IMR-90 (cell line): ENCODE measurements around the gene RHEX. TPM values are rescaled to one million over a fixed set of nuclear protein-coding genes. Genes with fewer than 3 reads are reported as not detected.

Experiments
- ATAC-seq: fragments of 200-7000 bp; cut with Tn5 transposase; 2 replicates; pipeline ENCODE4 v1.9.1; 2020; ENCODE audit warnings: low read depth, mild to moderate bottlenecking, moderate library complexity
- BruUV-seq: library from RNA; stranded (reverse); fragments of 400-500 nt; replicated peaks from 2 replicates; lab custom pipeline; 2021; lab: Mats Ljungman, UMichigan
- CTCF ChIA-PET: fragments of 300-600 bp; formaldehyde crosslinking; extraction: SDS; loops from one replicate; lab custom pipeline; 2021; ENCODE audit warnings: antibody characterized with exemption; lab: Yijun Ruan, JAX
- POLR2A ChIA-PET: fragments of 300-600 bp; sonication (Branson Sonifier 250); formaldehyde crosslinking; loops from one replicate; lab custom pipeline; 2022; ENCODE audit warnings: antibody characterized with exemption; ENCODE audit not compliant: unreplicated experiment; lab: Charles Lee
- DNase-seq: peaks from one replicate; pipeline ENCODE4 v3.0.0; 2013
- H2AFZ ChIP-seq: replicated peaks from 2 replicates; pipeline ENCODE3; 2013; ENCODE audit warnings: low read length, mild to moderate bottlenecking; ENCODE audit not compliant: poor library complexity
- H2AK5ac ChIP-seq: 2 replicates; pipeline ENCODE4 v1.6.1; 2013; ENCODE audit warnings: low read depth, low read length, inconsistent platforms
- H2AK9ac ChIP-seq: replicated peaks from 2 replicates; pipeline ENCODE3; 2013; ENCODE audit warnings: mild to moderate bottlenecking, low read depth, low read length, moderate library complexity; ENCODE audit not compliant: poor library complexity
- H2BK120ac ChIP-seq: 2 replicates; pipeline ENCODE4 v1.6.1; 2013; ENCODE audit warnings: low read depth, low read length, inconsistent platforms
- H2BK15ac ChIP-seq: 3 replicates; pipeline ENCODE4 v1.6.1; 2013; ENCODE audit warnings: low read depth, low read length, inconsistent platforms
- H2BK20ac ChIP-seq: 2 replicates; pipeline ENCODE4 v1.6.1; 2013; ENCODE audit warnings: low read depth, mild to moderate bottlenecking, inconsistent platforms, low read length, moderate library complexity
- H2BK5ac ChIP-seq: 2 replicates; pipeline ENCODE4 v1.6.1; 2013; ENCODE audit warnings: mild to moderate bottlenecking, low read depth, low read length, inconsistent platforms; ENCODE audit not compliant: poor library complexity, severe bottlenecking
- H3K14ac ChIP-seq: replicated peaks from 2 replicates; pipeline ENCODE4 v1.6.1; 2013; ENCODE audit warnings: low read depth, low read length, inconsistent platforms
- H3K18ac ChIP-seq: 2 replicates; pipeline ENCODE4 v1.6.1; 2013; ENCODE audit warnings: low read depth, low read length, control low read depth
- H3K23ac ChIP-seq: 2 replicates; pipeline ENCODE4 v1.6.1; 2013; ENCODE audit warnings: low read depth, low read length, inconsistent platforms
- H3K27ac ChIP-seq: 2 replicates; pipeline ENCODE4 v1.5.1; 2013; ENCODE audit warnings: mild to moderate bottlenecking, control low read depth, low read length; ENCODE audit not compliant: insufficient read depth
- H3K27me3 ChIP-seq: 2 replicates; pipeline ENCODE4 v1.6.1; 2013; ENCODE audit warnings: low read length; ENCODE audit not compliant: control insufficient read depth, insufficient read depth
- H3K36me3 ChIP-seq: 2 replicates; pipeline ENCODE4 v1.6.1; 2013; ENCODE audit warnings: low read length, mixed read lengths; ENCODE audit not compliant: control insufficient read depth, insufficient read depth
- H3K4ac ChIP-seq: 2 replicates; pipeline ENCODE4 v1.6.1; 2013; ENCODE audit warnings: low read depth, low read length, inconsistent platforms
- H3K4me1 ChIP-seq: 2 replicates; pipeline ENCODE4 v1.6.1; 2013; ENCODE audit warnings: low read length, mixed read lengths; ENCODE audit not compliant: control insufficient read depth, insufficient read depth
- H3K4me2 ChIP-seq: 2 replicates; pipeline ENCODE4 v1.6.1; 2013; ENCODE audit warnings: low read depth, mild to moderate bottlenecking, control low read depth, low read length, moderate library complexity
- H3K4me3 ChIP-seq: 2 replicates; pipeline ENCODE4 v1.5.1; 2013; ENCODE audit warnings: low read depth, mild to moderate bottlenecking, control low read depth, low read length, moderate library complexity; ENCODE audit not compliant: insufficient read depth
- H3K56ac ChIP-seq: 2 replicates; pipeline ENCODE4 v1.6.1; 2013; ENCODE audit warnings: low read length, inconsistent platforms; ENCODE audit not compliant: insufficient read depth; ENCODE audit errors: extremely low read depth
- H3K79me1 ChIP-seq, 2 experiments: 2 replicates each; pipeline ENCODE4 v1.6.1; 2013; ENCODE audit warnings: low read length in 2 of 2, inconsistent platforms in 1 of 2, low read depth in 1 of 2
- H3K9ac ChIP-seq: 2 replicates; pipeline ENCODE4 v1.6.1; 2013; ENCODE audit warnings: low read depth, low read length, control low read depth
- H3K9me1 ChIP-seq: 2 replicates; pipeline ENCODE4 v1.6.1; 2013; ENCODE audit warnings: low read length, inconsistent platforms; ENCODE audit not compliant: insufficient read depth
- H3K9me3 ChIP-seq: 2 replicates; pipeline ENCODE4 v1.6.1; 2013; ENCODE audit warnings: low read length; ENCODE audit not compliant: control insufficient read depth, insufficient read depth
- H4K20me1 ChIP-seq: 2 replicates; pipeline ENCODE4 v1.6.1; 2013; ENCODE audit warnings: low read length, inconsistent platforms; ENCODE audit not compliant: insufficient read depth
- H4K5ac ChIP-seq: 2 replicates; pipeline ENCODE4 v1.6.1; 2013; ENCODE audit warnings: mild to moderate bottlenecking, low read depth, low read length, control low read depth
- H4K8ac ChIP-seq, 2 experiments: 2 replicates each; pipeline ENCODE4 v1.6.1; 2013; ENCODE audit warnings: low read depth in 2 of 2, low read length in 2 of 2, control low read depth in 1 of 2, inconsistent platforms in 1 of 2
- H4K91ac ChIP-seq: 2 replicates; pipeline ENCODE4 v1.6.1; 2013; ENCODE audit warnings: low read depth, low read length, inconsistent platforms; ENCODE audit not compliant: insufficient read depth
- RAD21 ChIP-seq: IDR thresholded peaks from 2 replicates; pipeline ENCODE4 v1.6.1; 2012; ENCODE audit warnings: low read length, improper control_type of control experiment
- USF2 ChIP-seq: fragments of 150-350 bp; IDR thresholded peaks from 2 replicates; pipeline ENCODE4 v1.6.1; 2017; ENCODE audit warnings: mild to moderate bottlenecking, antibody characterized with exemption, low read length, low read depth
- WGBS, 2 experiments: methylation state at CpG; one replicate each; pipeline versions ENCODE4 v1.1.5 to v1.1.7; 2013; ENCODE audit warnings: missing lambda C conversion rate in 2 of 2; ENCODE audit not compliant: insufficient read length in 1 of 2; ENCODE audit errors: extremely low coverage in 2 of 2; 5-methylcytosine and 5-hydroxymethylcytosine counted together
- dilution Hi-C: fragments of 300-500 bp; cut with HindIII; formaldehyde crosslinking; loops from one replicate; pipeline ENCODE4 v1.14.3; 2018; ENCODE audit warnings: low sequenced_read_pairs; ENCODE audit not compliant: unreplicated experiment
- in situ Hi-C: fragments of 300-500 bp; cut with MboI; formaldehyde crosslinking; loops from 3 replicates; pipeline ENCODE4 v1.14.3; 2019; ENCODE audit warnings: low sequenced_read_pairs, inconsistent platforms, mixed read lengths
- intact Hi-C: fragments of 100-400 bp; cut with micrococcal nuclease; formaldehyde crosslinking; loops from 2 replicates; pipeline ENCODE4 v1.10.0; 2022
- microRNA-seq, 2 experiments: library from miRNA; stranded (forward) in 1 of 2; unstranded in 1 of 2; fragments of 10-50 nt in 1 of 2; fragments of <30 nt in 1 of 2; gene quantifications in 1 of 2; microRNA quantifications in 1 of 2; one replicate each; pipeline versions ENCODE3 to v1.1.0; 2013 to 2020; ENCODE audit not compliant: insufficient read depth in 1 of 2, insufficient read length in 1 of 2, unreplicated experiment in 1 of 2
- polyA plus RNA-seq, 3 experiments: library from polyadenylated mRNA; depleted of rRNA; stranded (reverse); fragments of >200 nt; gene quantifications; 2 replicates each; pipeline ENCODE4 v1.2.3, GENCODE V29; 2012; ENCODE audit warnings: low replicate concordance in 1 of 3
- small RNA-seq, 5 experiments: library from RNA; depleted of rRNA; stranded (forward); fragments of <200 nt; gene quantifications; one replicate each; pipeline ENCODE3, GENCODE V24; 2012
- total RNA-seq: library from RNA; depleted of rRNA; stranded (reverse); fragments of >200 nt; gene quantifications from 2 replicates; pipeline ENCODE4 v1.2.3, GENCODE V29; 2012; rRNA removed

The RHEX gene
- total and polyA plus RNA-seq, 2 of the 4 experiments (the other 2 are of a cell fraction): not detected

DNA sequence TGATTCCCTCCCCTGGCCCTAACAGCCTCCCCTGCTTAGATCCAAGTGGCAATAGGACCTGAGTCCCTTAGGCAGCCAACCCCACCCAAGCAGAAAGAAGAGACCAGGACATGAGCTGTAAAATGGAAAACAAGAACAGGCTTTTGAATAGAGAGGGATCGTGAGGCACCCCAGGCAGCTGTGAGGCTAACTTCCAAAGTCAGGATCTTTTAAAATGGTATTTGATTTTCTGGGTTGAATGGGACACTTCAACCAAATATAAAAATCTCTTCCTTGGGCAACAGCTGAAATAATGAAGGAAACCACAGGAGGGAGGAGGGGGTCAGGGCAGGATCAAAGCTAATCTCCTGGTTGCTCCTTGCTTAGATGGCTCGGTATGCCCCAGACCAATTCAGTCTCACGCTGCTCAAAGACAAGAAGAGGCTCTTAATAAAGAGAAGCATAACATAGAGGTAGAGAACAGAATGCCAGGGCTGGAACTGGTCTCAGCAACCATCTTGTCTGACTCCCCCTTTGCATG, 92.9 kb downstream of the RHEX start:
- no peak overlapping the region for H3K4ac ChIP-seq
- in situ Hi-C loops: no loop called here

More for the DNA sequence above, 92.9 kb downstream of the RHEX start:
- H3K4me1 ChIP-seq: no peaks in the 10 kb centered on the region
- no peak overlapping the region for H4K5ac ChIP-seq
- H3K9me3 ChIP-seq: peaks cover 6% of the 10 kb centered on the region
- no peak overlapping the region for H2BK5ac ChIP-seq
- DNase-seq: no peak
- WGBS, 2 experiments: no CpG with 5 or more reads among the region's 3 CpGs
- no peak overlapping the region for H2AK9ac ChIP-seq
- H4K20me1 ChIP-seq: no peaks in the 10 kb centered on the region
- no peak for ATAC-seq
- POLR2A ChIA-PET: no interaction called here
- H3K9ac ChIP-seq: no peak overlapping the region
- H3K4me3 ChIP-seq: no peak overlapping the region
- H3K27ac ChIP-seq: no peak overlapping the region
- H3K56ac ChIP-seq: no peak overlapping the region
- no peak overlapping the region for H3K4me2 ChIP-seq
- intact Hi-C loops: no loop called here
- H2BK20ac ChIP-seq: no peak overlapping the region
- peaks cover 59% of the 10 kb centered on the region for H3K27me3 ChIP-seq
- no peak overlapping the region for H4K8ac ChIP-seq
- no peak overlapping the region for H2AK5ac ChIP-seq
- TF ChIP-seq USF2: no peak
- no peak for TF ChIP-seq RAD21
- no peaks in the 10 kb centered on the region for H3K36me3 ChIP-seq
- CTCF ChIA-PET: no interaction called here
- dilution Hi-C loops: no loop called here
- no peaks in the 10 kb centered on the region for H3K9me1 ChIP-seq
- H3K14ac ChIP-seq: no peak overlapping the region
- H3K79me1 ChIP-seq: no peaks in the 10 kb centered on the region
- H4K91ac ChIP-seq: no peak overlapping the region
- no peak overlapping the region for H2BK15ac ChIP-seq
- no peak overlapping the region for H2BK120ac ChIP-seq
- BruUV-seq: no TSS peak
- H3K23ac ChIP-seq: no peak overlapping the region
- no peak overlapping the region for H2AFZ ChIP-seq
- H3K18ac ChIP-seq: no peak overlapping the region

Small RNA genes lying within 50 kb of the gene (microRNA-seq; reads per million reads assigned to microRNA genes)
- gene RF00271 (ENCODE audit: insufficient read depth, insufficient read length): not detected

Small RNA genes lying within 50 kb of the gene (small RNA-seq; reads per million reads assigned to genes)
- 0 reads per million in 5 experiments for gene RF00271

Other genes starting within 250 kb of the RHEX start
- gene SLC41A1, start 240.0 kb upstream of the RHEX start, total RNA-seq: 6.3 and 6.7 TPM in 2 replicates
- 25.8 and 26.3 TPM in 2 replicates for gene SLC41A1, start 240.0 kb upstream of the RHEX start, polyA plus RNA-seq (2012; rRNA removed)
- not detected in 2 replicates for gene PM20D1, start 203.0 kb upstream of the RHEX start, total RNA-seq
- gene PM20D1, start 203.0 kb upstream of the RHEX start, polyA plus RNA-seq (2012; rRNA removed): 0.04 TPM in 1 of 2 replicates, not detected in the other
- under 0.01 TPM in 1 of 2 replicates, not detected in the other for gene SLC26A9, start 109.7 kb upstream of the RHEX start, total RNA-seq
- not detected in 2 replicates for gene SLC26A9, start 109.7 kb upstream of the RHEX start, polyA plus RNA-seq (2012; rRNA removed)
- gene RAB7B, start 49.8 kb upstream of the RHEX start, total RNA-seq: 9.1 and 10.6 TPM in 2 replicates
- 14.6 and 14.7 TPM in 2 replicates for gene RAB7B, start 49.8 kb upstream of the RHEX start, polyA plus RNA-seq (2012; rRNA removed)
- gene CTSE, start 29.3 kb upstream of the RHEX start, total RNA-seq: not detected in 2 replicates
- gene CTSE, start 29.3 kb upstream of the RHEX start, polyA plus RNA-seq (2012; rRNA removed): not detected in 2 replicates
- not detected in 2 replicates for gene AVPR1B, start 64.2 kb downstream of the RHEX start, total RNA-seq
- gene AVPR1B, start 64.2 kb downstream of the RHEX start, polyA plus RNA-seq (2012; rRNA removed): not detected in 2 replicates
- gene FAM72A, start 149.7 kb downstream of the RHEX start, total RNA-seq: 2.2 and 4.2 TPM in 2 replicates
- 3.8 and 5.0 TPM in 2 replicates for gene FAM72A, start 149.7 kb downstream of the RHEX start, polyA plus RNA-seq (2012; rRNA removed)
- gene SRGAP2, start 150.4 kb downstream of the RHEX start, total RNA-seq: 33.3 and 50.3 TPM in 2 replicates
- gene SRGAP2, start 150.4 kb downstream of the RHEX start, polyA plus RNA-seq (2012; rRNA removed): 19.7 and 20.7 TPM in 2 replicates